Activated CD4-positive, alpha-beta T cell treated with anti-CD3 and anti-CD28 coated beads, Interleukin-2, amount 10 ng/mL, durations not matched to agents 24 days and 14 days (primary cell): ENCODE data around the gene PPIL6. TPM values are rescaled to one million over a fixed set of nuclear protein-coding genes. Genes with fewer than 3 reads are reported as not detected.

Experiments used
- DNase-seq: peaks from one replicate; pipeline ENCODE4 v3.0.0; 2022
- H3K27ac Mint-ChIP-seq: one replicate; pipeline ENCODE4 v1.8.0; 2022; ENCODE audit warnings: mild to moderate bottlenecking, mixed read lengths
- H3K27me3 Mint-ChIP-seq: one replicate; pipeline ENCODE4 v1.8.0; 2022; ENCODE audit warnings: mixed read lengths
- H3K36me3 Mint-ChIP-seq: one replicate; pipeline ENCODE4 v1.8.0; 2022; ENCODE audit warnings: low read depth, mild to moderate bottlenecking, mixed read lengths
- H3K4me1 Mint-ChIP-seq: one replicate; pipeline ENCODE4 v1.8.0; 2021; ENCODE audit warnings: mixed read lengths
- H3K4me3 Mint-ChIP-seq: one replicate; pipeline ENCODE4 v1.8.0; 2022; ENCODE audit warnings: mild to moderate bottlenecking, moderate library complexity, mixed read lengths
- H3K9me3 Mint-ChIP-seq: one replicate; pipeline ENCODE4 v1.8.0; 2021; ENCODE audit warnings: mixed read lengths
- intact Hi-C: fragments of 100-400 bp; cut with micrococcal nuclease; formaldehyde crosslinking; loops from one replicate; pipeline ENCODE4 v1.15.1; 2023
- total RNA-seq: library from RNA; stranded (reverse); gene quantifications from 2 replicates; pipeline ENCODE4 v1.2.3, GENCODE V29; 2022

The PPIL6 gene
- total RNA-seq, 1 donor from 2014 or later: not detected

- peaks cover 56% of the 10 kb centered on the region for H3K4me1 Mint-ChIP-seq
- peak overlapping the region; percentile 77 for H3K27ac Mint-ChIP-seq
- peaks cover 41% of the 10 kb centered on the region for H3K36me3 Mint-ChIP-seq
- DNase-seq: peak; percentile 83
- peak overlapping the region; percentile 11 for H3K4me3 Mint-ChIP-seq
- no peaks in the 10 kb centered on the region for H3K27me3 Mint-ChIP-seq
- intact Hi-C loops: loop anchor here (1.0 to 10.0 kb wide), 3 partner anchors 20 to 362 kb away; partner anchors contain the start of genes AK9, CEP57L1 and FIG4
- H3K9me3 Mint-ChIP-seq: peaks cover 5% of the 10 kb centered on the region
Measured at GRCh38 chr6:109458774-109459531, 18.5 kb upstream of the PPIL6 start.

- Mint-ChIP-seq H3K27me3 (no peaks in the 10 kb centered on the region), H3K9me3 (peaks cover 5% of the 10 kb centered on the region), H3K4me3 (peak overlapping the region; percentile 28), H3K4me1 (peaks cover 59% of the 10 kb centered on the region), H3K36me3 (peaks cover 40% of the 10 kb centered on the region), H3K27ac (peak overlapping the region; percentile 67)
- intact Hi-C loops: loop anchor here (5.0 to 10.0 kb wide), 2 partner anchors 237 to 360 kb away; partner anchors contain the start of genes AK9, CEP57L1 and FIG4
- no peak for DNase-seq
Measured at GRCh38 chr6:109457562-109457996, 17.2 kb upstream of the PPIL6 start.

DNA sequence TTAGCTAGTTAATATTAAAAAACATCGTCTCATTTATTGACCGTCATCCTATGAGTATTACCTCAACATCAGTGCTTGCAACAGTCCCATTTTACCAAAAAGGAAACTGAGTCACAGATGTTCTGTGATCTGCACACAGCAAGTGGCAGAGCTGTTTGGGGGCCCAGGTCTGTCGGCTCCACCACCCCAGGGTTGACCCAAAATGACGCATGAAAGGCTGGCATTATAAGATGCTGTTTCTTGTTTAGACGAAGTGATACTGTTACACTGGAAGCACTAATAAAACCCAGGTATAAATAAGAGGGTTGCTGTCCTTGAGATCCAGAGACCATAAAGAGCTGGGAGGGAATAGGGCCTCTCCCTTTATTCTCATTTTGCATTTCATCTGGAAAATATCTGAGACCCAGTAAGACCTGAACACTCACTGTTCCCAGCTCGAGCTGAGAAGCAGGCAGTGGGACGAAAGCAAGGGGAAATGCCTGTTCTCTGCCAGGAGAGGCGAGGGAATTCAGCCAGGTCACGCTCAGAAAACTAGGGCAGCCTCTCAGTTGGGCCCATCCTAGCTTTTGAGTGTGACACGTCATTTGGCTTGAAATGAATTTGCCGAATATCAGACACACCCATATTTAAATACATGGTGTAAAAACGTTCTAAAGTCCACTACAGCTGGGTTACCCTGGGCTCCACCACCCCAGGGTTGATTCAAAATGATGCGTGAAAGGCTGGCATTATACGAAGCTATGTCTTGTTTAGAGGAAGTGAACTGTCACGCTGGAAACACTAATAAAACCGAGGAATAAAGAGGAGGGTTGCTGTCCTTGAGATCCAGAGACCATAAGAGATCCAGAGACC is 16.5 kb upstream of the PPIL6 start:
- Mint-ChIP-seq H3K27ac (peak overlapping the region; percentile 67), H3K9me3 (peaks cover 3% of the 10 kb centered on the region), H3K36me3 (peaks cover 40% of the 10 kb centered on the region), H3K4me1 (peaks cover 59% of the 10 kb centered on the region), H3K27me3 (no peaks in the 10 kb centered on the region), H3K4me3 (peak overlapping the region; percentile 28)
- peak; percentile 60 for DNase-seq
- intact Hi-C loops: loop anchor here (5.0 to 10.0 kb wide), 2 partner anchors 238 to 360 kb away; partner anchors contain the start of genes AK9, CEP57L1 and FIG4

DNA sequence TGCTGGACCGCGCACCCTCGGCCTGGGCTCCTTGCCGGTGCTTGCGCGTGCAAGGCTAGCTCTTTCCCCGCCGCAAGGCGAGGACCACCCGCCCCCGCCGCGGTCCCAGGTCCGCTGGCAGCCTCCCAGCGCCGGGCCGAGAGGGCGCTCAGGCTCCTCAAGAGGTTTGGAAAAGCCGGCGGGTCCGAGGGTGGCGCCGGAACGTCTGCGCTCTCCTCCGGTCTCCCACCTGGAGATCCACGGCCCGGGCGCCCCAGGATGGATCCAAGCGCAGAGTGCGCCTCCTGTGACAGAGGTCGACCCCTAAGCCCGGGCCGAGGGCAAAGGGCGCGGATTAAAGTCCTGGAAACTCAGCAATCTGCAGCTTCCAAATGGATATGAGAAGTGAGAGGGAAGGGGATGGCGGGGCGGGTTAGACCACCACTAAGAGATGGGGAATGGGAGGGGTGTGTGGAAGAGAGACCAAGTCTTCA is 15.7 kb upstream of the PPIL6 start:
- peak; percentile 58 for DNase-seq
- Mint-ChIP-seq H3K27ac (no peak overlapping the region), H3K4me1 (peaks cover 59% of the 10 kb centered on the region), H3K4me3 (peak overlapping the region; percentile 39), H3K36me3 (peaks cover 37% of the 10 kb centered on the region), H3K9me3 (no peaks in the 10 kb centered on the region), H3K27me3 (no peaks in the 10 kb centered on the region)
- intact Hi-C loops: loop anchor here (5.0 to 10.0 kb wide), 2 partner anchors 239 to 359 kb away; partner anchors contain the start of genes AK9, CEP57L1 and FIG4

GRCh38 chr6:109455437-109456110 is 15.1 kb upstream of the PPIL6 start, which contains the start of gene MICAL1:
Gene MICAL1, minus strand, starts transcription at chr6:109455772. Its CDS starts 1,576 bp downstream, at chr6:109454196.
- no peaks in the 10 kb centered on the region for H3K9me3 Mint-ChIP-seq
- peak within 1 kb of the TSS; percentile 98 for H3K4me3 Mint-ChIP-seq
- no peaks in the 10 kb centered on the region for H3K27me3 Mint-ChIP-seq
- peaks cover 37% of the 10 kb centered on the region for H3K36me3 Mint-ChIP-seq
- H3K4me1 Mint-ChIP-seq: peaks cover 62% of the 10 kb centered on the region
- H3K27ac Mint-ChIP-seq: peak within 1 kb of the TSS; percentile 95
- intact Hi-C loops: loop anchor here (1.0 to 10.0 kb wide), 4 partner anchors 28 to 358 kb away; partner anchors contain the start of genes AK9, CD164, CEP57L1 and FIG4
- DNase-seq: peak; percentile 93

- no peaks in the 10 kb centered on the region for H3K9me3 Mint-ChIP-seq
- H3K4me3 Mint-ChIP-seq: peak overlapping the region; percentile 98
Measured at GRCh38 chr6:109454496-109455436, 14.3 kb upstream of the PPIL6 start.

DNA sequence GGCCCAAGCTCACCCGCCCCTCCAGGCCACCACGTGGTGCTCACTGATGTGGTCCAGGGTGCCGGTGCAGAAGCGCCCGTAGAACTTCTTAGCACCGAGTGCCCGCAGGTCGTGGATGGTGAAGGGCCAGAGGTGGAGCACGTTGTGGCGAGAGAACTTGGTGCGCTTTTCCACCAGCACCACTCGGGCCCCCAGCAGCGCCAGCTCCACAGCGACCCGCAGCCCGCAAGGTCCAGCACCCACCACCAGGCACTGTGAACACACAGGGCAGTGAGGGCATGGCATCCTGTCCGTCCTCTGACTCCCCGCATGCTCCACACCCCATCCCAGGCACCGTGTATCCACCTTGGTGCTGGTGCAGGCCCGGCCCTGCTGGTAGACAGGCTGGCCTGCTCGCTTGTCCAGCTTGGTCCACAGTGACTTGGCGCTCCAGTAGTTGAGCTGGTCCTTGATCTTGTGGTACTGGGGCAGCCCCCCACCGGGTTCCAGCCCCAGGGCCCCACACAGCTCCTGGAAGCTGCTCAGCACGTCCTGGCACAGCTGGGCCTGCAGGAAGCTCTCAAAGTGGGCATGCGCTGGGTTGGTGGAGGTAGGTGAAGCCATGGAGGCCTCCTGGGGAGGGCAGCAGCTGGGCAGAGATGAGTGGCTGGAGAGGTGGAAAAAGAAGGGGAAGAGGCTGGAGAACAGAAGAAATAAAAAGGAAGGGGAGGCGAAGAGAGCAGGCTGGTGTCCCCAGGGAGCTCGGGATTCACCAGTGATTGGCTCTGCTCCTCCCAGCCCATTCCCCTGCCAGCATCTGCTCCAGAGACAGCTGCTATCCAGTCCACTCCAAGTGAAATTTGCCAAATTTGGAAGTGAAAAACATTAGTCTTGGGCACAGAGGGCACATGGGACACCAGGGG is 13.4 kb upstream of the PPIL6 start:
- Mint-ChIP-seq H3K36me3 (peaks cover 33% of the 10 kb centered on the region), H3K9me3 (no peaks in the 10 kb centered on the region), H3K4me3 (peak overlapping the region; percentile 98), H3K27ac (peak overlapping the region; percentile 95), H3K4me1 (peaks cover 60% of the 10 kb centered on the region), H3K27me3 (no peaks in the 10 kb centered on the region)
- intact Hi-C loops: loop anchor here (1.0 to 10.0 kb wide), 3 partner anchors 13 to 241 kb away; partner anchors contain the start of genes AK9, CD164 and FIG4
- no peak for DNase-seq

More at GRCh38 chr6:109454496-109455436, 14.3 kb upstream of the PPIL6 start:
- Mint-ChIP-seq H3K27ac (peak overlapping the region; percentile 95), H3K27me3 (no peaks in the 10 kb centered on the region), H3K4me1 (peaks cover 64% of the 10 kb centered on the region), H3K36me3 (peaks cover 37% of the 10 kb centered on the region)
- peak; percentile 90 for DNase-seq
- intact Hi-C loops: loop anchor here (1.0 to 10.0 kb wide), 5 partner anchors 13 to 357 kb away; partner anchors contain the start of genes AK9, CD164, CEP57L1 and FIG4

DNA sequence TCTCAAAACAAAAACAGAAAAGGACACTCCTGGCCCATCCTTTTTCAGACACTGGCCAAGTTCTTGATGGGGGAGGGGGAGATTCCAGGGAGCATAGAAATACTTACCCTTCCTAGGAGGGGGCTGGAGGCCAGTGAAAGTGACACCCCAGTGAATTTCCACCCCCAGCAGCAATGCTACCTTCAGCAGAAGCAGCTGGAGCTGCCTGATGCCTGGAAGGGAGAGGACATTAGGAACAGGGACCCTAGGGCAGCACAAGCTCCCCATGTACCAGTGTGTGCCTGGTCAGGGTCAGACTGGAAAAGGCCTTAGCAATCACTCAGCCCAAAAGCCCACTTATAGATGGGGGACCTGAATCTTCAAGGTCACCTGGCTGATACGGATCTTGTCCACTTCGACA is 12.7 kb upstream of the PPIL6 start:
- H3K4me1 Mint-ChIP-seq: peaks cover 58% of the 10 kb centered on the region
- intact Hi-C loops: loop anchor here (10.0 kb wide), 1 partner anchor 242 kb away; the partner anchor contains the start of genes AK9 and FIG4
- peak overlapping the region; percentile 98 for H3K4me3 Mint-ChIP-seq
- peaks cover 34% of the 10 kb centered on the region for H3K36me3 Mint-ChIP-seq
- H3K27ac Mint-ChIP-seq: no peak overlapping the region
- DNase-seq: no peak
- H3K27me3 Mint-ChIP-seq: no peaks in the 10 kb centered on the region
- no peaks in the 10 kb centered on the region for H3K9me3 Mint-ChIP-seq

- Mint-ChIP-seq H3K4me1 (peaks cover 51% of the 10 kb centered on the region), H3K27me3 (no peaks in the 10 kb centered on the region), H3K27ac (no peak overlapping the region), H3K9me3 (no peaks in the 10 kb centered on the region), H3K36me3 (peaks cover 37% of the 10 kb centered on the region), H3K4me3 (no peak overlapping the region)
- DNase-seq: no peak
- intact Hi-C loops: loop anchor here (10.0 kb wide), 1 partner anchor 243 kb away; the partner anchor contains the start of genes AK9 and FIG4
Measured at GRCh38 chr6:109452181-109452580, 11.8 kb upstream of the PPIL6 start.

DNA sequence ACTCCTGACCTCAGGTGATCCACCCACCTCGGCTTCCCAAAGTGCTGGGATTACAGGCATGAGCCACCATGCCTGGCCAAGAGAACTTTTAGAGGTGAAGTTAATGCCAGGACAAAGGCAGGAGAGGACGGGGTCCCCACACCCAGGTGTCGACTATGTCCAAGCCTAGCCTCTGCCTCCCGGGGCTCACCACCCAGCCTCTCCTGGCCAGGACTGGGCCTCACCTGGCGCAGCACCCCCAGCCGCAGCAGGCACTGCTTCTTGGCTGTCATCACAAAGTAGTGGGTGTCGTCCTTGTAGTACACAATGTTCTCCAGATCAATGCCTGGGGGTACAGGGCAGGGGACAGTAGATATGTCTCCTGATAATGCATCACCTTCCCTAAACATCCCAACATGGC is 10.9 kb upstream of the PPIL6 start:
- intact Hi-C loops: loop anchor here (10.0 kb wide), 1 partner anchor 243 kb away; the partner anchor contains the start of genes AK9 and FIG4
- Mint-ChIP-seq H3K27ac (no peak overlapping the region), H3K9me3 (no peaks in the 10 kb centered on the region), H3K27me3 (no peaks in the 10 kb centered on the region), H3K4me3 (no peak overlapping the region), H3K4me1 (peaks cover 45% of the 10 kb centered on the region), H3K36me3 (peaks cover 41% of the 10 kb centered on the region)
- DNase-seq: no peak

- intact Hi-C loops: loop anchor here (10.0 kb wide), 1 partner anchor 244 kb away; the partner anchor contains the start of genes AK9 and FIG4
- no peaks in the 10 kb centered on the region for H3K27me3 Mint-ChIP-seq
- DNase-seq: no peak
- H3K9me3 Mint-ChIP-seq: no peaks in the 10 kb centered on the region
- H3K4me1 Mint-ChIP-seq: peaks cover 43% of the 10 kb centered on the region
- no peak overlapping the region for H3K27ac Mint-ChIP-seq
- H3K36me3 Mint-ChIP-seq: peaks cover 43% of the 10 kb centered on the region
- no peak overlapping the region for H3K4me3 Mint-ChIP-seq
Measured at GRCh38 chr6:109450801-109451200, 10.4 kb upstream of the PPIL6 start.
